Ovary (tissue), 9 donors: ENCODE measurements around the gene FAM234B. TPM values are rescaled to one million over a fixed set of nuclear protein-coding genes. Genes with fewer than 3 reads are reported as not detected.

Experiments
- DNase-seq, 5 donors: peaks; one replicate each; pipeline ENCODE4 v3.0.0-alpha.2; 2019 to 2020
- H3K27ac ChIP-seq, 2 donors: fragments of 200-600 bp; one replicate each; pipeline versions ENCODE4 v1.5.1 to v1.8.0; 2019 to 2022
- H3K27me3 ChIP-seq: fragments of 200-600 bp; one replicate; pipeline ENCODE4 v1.8.0; 2022
- H3K36me3 ChIP-seq: fragments of 200-600 bp; sonication (generic); one replicate; pipeline ENCODE4 v1.5.1; 2019
- H3K4me1 ChIP-seq: one replicate; pipeline ENCODE4 v1.8.1; 2013; ENCODE audit warnings: mild to moderate bottlenecking, moderate library complexity; ENCODE audit not compliant: insufficient read depth
- H3K4me3 ChIP-seq: fragments of 200-600 bp; sonication (generic); one replicate; pipeline ENCODE4 v1.5.1; 2017
- H3K9me3 ChIP-seq, 2 donors: fragments of 200-600 bp in 1 of 2; sonication (generic) in 1 of 2; one replicate each; pipeline versions ENCODE4 v1.5.1 to v1.8.1; 2013 to 2019; ENCODE audit warnings: mild to moderate bottlenecking in 1 of 2, moderate library complexity in 1 of 2
- EP300 ChIP-seq: sonication (generic); formaldehyde crosslinking; IDR thresholded peaks from one replicate; pipeline ENCODE4 v1.6.1; 2017; ENCODE audit warnings: antibody characterized with exemption
- POLR2A ChIP-seq: fragments of 450-650 bp; IDR thresholded peaks from one replicate; pipeline ENCODE4 v1.6.1; 2017; ENCODE audit warnings: antibody characterized with exemption, mild to moderate bottlenecking, moderate library complexity
- whole genome bisulfite sequencing, 3 donors: extraction: QIAGEN DNeasy Blood & Tissue Kit in 1 of 3; methylation state at CpG; one replicate each; pipeline versions ENCODE4 v1.1.5 to v1.1.7; 2013 to 2017; 5-methylcytosine and 5-hydroxymethylcytosine counted together
- intact Hi-C, 4 donors: fragments of 100-400 bp; cut with DNase I; formaldehyde crosslinking; loops; one replicate each; pipeline versions ENCODE4 v1.11.0 to v1.15.1; 2022 to 2023
- polyA plus RNA-seq, 2 donors: library from polyadenylated mRNA; stranded (reverse); fragments of 200-250 nt in 1 of 2; fragments of 350-450 nt in 1 of 2; fragmentation: Illumina TruSeq in 1 of 2; extraction: RNeasy Lipid Tissue Mini Kit (QIAGEN cat#74804) in 1 of 2; gene quantifications; one replicate each; pipeline ENCODE4 v1.2.3, GENCODE V29; 2013 to 2014
- total RNA-seq, 7 donors: library from RNA; depleted of rRNA in 2 of 7; stranded (reverse); fragments of >200 nt in 2 of 7; fragmentation: NEBNext Ultra II Directional in 3 of 7; extraction: Animal tissue kit (Norgen Biotek cat#: 25700) in 3 of 7; gene quantifications; one replicate each; pipeline versions ENCODE4 v1.1.0 to v1.2.4, GENCODE V29; 2016 to 2023
- TF ChIP-seq, protein P1 (sequence below), 3 donors: fragments of 450-650 bp in 2 of 3; fragments of 200-600 bp in 1 of 3; IDR thresholded peaks; one replicate each; pipeline versions ENCODE4 v1.5.1 to v1.8.0; 2016 to 2022; ENCODE audit warnings: antibody characterized with exemption in 3 of 3, mild to moderate bottlenecking in 1 of 3
- donor health status: DM: no; HTN: no; CAD: no; lungs with moderate emphysema.
- donor health status: DM: no; HTN: no; CAD: no.
- donor health status: Bipolar disorder and iron deficiency.
- donor health status: DM: yes; HTN: yes; CAD: no.
- donor health status: DM: no; HTN: no; CAD: no.
- donor health status: DM: yes; HTN: yes; CAD: no.

Gene FAM234B
- total and polyA plus RNA-seq, 9 donors = 2.1 to 9.4 (median 5.7) TPM

DNA sequence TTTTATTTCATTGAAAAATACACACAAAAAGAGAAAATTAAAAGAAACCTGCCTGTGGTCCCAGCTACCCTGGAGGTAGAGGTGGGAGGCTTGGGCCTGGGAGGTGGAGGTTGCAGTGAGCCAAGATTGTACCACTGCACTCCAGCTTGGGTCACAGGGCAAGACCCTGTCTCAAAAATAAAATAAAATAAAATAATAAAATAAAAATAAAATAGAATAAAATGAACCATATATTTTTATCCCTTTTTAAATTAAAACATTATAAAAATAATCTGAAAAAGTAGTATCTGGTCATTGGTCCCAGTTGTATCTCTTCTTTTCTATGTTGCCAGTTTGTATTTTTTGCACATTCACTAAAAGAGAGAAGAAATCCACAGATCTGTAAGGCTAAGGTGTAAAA is 16.7 kb upstream of the FAM234B start:
- H3K27ac ChIP-seq = no peak overlapping the region
- H3K9me3 ChIP-seq = no peaks in the 10 kb centered on the region
- H3K36me3 ChIP-seq = no peaks in the 10 kb centered on the region
- intact Hi-C loops = loop anchor here in 1 of 4 donors (10.0 kb wide), 1 partner anchor 177 kb away; no protein-coding TSS in a partner anchor
- TF ChIP-seq, protein P1, sequence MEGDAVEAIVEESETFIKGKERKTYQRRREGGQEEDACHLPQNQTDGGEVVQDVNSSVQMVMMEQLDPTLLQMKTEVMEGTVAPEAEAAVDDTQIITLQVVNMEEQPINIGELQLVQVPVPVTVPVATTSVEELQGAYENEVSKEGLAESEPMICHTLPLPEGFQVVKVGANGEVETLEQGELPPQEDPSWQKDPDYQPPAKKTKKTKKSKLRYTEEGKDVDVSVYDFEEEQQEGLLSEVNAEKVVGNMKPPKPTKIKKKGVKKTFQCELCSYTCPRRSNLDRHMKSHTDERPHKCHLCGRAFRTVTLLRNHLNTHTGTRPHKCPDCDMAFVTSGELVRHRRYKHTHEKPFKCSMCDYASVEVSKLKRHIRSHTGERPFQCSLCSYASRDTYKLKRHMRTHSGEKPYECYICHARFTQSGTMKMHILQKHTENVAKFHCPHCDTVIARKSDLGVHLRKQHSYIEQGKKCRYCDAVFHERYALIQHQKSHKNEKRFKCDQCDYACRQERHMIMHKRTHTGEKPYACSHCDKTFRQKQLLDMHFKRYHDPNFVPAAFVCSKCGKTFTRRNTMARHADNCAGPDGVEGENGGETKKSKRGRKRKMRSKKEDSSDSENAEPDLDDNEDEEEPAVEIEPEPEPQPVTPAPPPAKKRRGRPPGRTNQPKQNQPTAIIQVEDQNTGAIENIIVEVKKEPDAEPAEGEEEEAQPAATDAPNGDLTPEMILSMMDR (IDR thresholded peaks at IDR 0.05) = no peak
- TF ChIP-seq EP300 (no peak), POLR2A (no peak)
- no peaks in the 10 kb centered on the region for H3K27me3 ChIP-seq
- DNase-seq = no peak
- H3K4me1 ChIP-seq = no peaks in the 10 kb centered on the region
- H3K4me3 ChIP-seq = no peak overlapping the region

DNA sequence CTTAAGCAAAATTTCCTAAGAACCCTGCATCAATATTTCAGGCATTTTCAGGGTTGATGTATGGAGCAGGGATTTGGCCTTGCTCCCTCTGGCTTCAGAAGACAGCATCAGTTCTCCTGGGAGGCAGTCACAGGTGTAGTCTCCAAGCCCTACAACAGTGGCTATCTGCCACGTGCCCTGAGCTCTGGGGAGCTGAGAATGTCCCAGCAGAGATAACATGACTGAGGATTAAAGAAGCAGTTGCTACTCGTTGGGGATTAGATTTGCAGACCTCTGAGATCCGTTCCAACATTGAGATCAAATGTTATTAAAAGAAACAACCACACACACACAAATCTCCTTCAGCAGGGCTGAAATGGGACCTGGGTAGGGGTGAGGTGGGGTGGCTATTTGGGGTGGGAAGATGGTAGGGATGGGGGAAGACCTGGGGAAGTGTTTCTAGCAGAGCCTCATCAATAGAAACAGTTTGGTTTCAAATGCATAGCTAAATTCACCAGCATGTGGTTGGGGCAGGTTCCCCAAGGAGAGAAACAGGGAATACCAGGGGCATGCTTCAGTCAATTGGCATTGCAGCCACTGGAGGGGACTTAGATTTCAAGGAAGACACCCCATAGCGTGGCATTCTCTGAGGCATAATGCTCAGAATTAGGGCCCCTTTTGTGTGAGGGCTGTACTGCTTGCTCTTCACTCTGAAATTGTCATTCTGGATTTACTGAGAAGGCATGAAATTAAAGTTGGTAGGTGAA is 15.2 kb upstream of the FAM234B start:
- WGBS, 3 donors = 72 to 81% (median 73%) methylated on average over 4 of the region's 4 CpGs
- H3K4me1 ChIP-seq = no peaks in the 10 kb centered on the region

DNA sequence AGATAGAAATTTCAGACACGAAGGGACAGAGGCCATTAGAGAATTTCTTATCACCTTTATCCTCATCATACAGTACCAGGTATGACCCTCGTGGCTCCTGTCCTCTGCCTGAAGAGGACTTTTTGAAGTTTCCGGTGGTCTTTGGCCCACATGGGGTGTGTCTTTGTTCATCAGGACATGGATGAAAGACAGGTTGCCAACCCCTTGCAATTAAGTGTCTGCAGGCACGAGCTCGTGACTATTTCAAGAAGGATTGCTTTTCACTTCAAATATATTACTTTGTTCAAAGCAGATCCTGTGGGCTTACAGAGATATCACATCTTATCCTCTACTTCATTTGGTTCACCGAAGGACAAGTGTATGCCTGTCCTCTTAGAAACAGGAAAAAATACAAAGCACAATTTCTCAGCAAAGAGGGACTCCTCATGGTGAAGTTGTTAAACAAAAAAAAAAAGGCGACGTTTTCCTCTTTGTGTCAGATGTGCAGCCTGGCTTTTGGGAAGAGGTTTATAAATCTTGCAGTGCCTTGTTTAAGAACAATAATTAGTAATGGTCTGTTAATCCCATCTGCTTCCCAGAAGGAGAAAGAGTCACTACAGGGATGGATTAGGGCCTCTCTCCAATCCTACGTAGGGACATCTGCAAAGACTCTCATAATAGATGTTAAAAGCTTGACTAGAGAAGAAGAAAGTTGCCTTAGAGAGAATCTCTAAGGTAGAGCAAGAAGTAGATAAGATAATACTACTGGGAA is 13.5 kb upstream of the FAM234B start:
- Histone ChIP-seq H3K36me3 (no peaks in the 10 kb centered on the region), H3K27me3 (no peaks in the 10 kb centered on the region), H3K27ac (no peak overlapping the region), H3K4me1 (no peaks in the 10 kb centered on the region), H3K4me3 (no peak overlapping the region), H3K9me3 (no peaks in the 10 kb centered on the region)
- intact Hi-C loops = no loop called here
- WGBS, 3 donors = 82 to 83% (median 83%) methylated on average over 9 of the region's 9 CpGs
- no peak for TF ChIP-seq POLR2A
- TF ChIP-seq EP300 = no peak
- TF ChIP-seq, protein P1 (IDR thresholded peaks at IDR 0.05) = no peak
- DNase-seq = no peak

More for the DNA sequence above, 15.2 kb upstream of the FAM234B start:
- intact Hi-C loops = loop anchor here in 1 of 4 donors (10.0 kb wide), 1 partner anchor 176 kb away; no protein-coding TSS in a partner anchor
- Histone ChIP-seq H3K27me3 (no peaks in the 10 kb centered on the region), H3K9me3 (no peaks in the 10 kb centered on the region), H3K36me3 (no peaks in the 10 kb centered on the region), H3K4me3 (no peak overlapping the region), H3K27ac (no peak overlapping the region)
- no peak for DNase-seq
- no peak for TF ChIP-seq POLR2A
- TF ChIP-seq, protein P1 (IDR thresholded peaks at IDR 0.05) = no peak
- no peak for TF ChIP-seq EP300

DNA sequence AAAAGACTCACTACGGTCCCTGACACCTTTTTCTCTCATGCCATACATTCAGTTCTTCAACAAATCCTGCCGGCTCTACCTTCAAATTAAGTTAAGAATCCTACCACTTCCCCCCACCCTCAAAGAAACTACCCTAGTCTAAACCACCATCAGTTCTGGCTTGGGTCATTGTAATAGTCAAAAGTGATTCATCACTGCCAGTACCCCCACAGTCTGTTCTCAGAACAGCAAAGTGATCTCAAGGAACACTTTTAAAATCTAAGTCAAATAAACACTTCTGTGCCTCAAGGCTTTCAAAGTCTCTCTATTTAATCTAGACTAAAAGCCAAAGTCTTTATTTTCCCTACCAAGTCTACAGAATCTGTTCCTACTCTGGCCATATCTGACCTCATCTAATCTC is 12.0 kb upstream of the FAM234B start:
- 95 to 98% (median 98%) methylated on average over 2 of the region's 2 CpGs for WGBS, 3 donors
- H3K4me3 ChIP-seq = no peak overlapping the region
- no peaks in the 10 kb centered on the region for H3K36me3 ChIP-seq
- no peak overlapping the region for H3K27ac ChIP-seq
- TF ChIP-seq EP300 = no peak
- TF ChIP-seq, protein P1 (IDR thresholded peaks at IDR 0.05) = no peak
- no peak for TF ChIP-seq POLR2A
- H3K27me3 ChIP-seq = no peaks in the 10 kb centered on the region
- no peaks in the 10 kb centered on the region for H3K4me1 ChIP-seq
- DNase-seq = no peak
- intact Hi-C loops = no loop called here
- no peaks in the 10 kb centered on the region for H3K9me3 ChIP-seq
